CD4-positive, alpha-beta T cell treated with Interleukin-2 at 100 ng/mL for 4 hours (primary cell): ENCODE results near the gene NAV2.

Experiments used
- DNase-seq: peaks from one replicate; pipeline ENCODE4 v3.0.0-alpha.2; 2020; ENCODE audit warnings: low spot score

Gene NAV2

DNA sequence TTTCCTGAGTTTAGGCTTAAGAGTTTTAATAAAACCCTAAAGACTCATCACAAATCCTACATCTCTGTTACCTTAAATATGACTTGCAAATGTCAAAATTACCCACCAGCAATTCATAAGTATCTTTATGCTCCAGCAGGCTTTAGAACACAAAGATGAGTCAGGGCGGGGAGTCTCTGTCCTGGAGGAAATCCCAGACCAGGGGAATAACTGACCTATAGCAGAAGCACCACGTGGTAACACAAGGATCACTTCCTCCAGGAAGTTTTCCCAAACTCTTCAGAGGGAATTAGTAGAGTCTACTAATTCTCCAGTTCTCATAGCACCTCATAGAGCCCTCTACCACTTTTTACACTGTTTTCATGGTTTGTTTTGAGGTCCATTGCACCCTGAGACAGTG lies 217.0 kb downstream of the NAV2 start:
- DNase-seq, result no peak

DNA sequence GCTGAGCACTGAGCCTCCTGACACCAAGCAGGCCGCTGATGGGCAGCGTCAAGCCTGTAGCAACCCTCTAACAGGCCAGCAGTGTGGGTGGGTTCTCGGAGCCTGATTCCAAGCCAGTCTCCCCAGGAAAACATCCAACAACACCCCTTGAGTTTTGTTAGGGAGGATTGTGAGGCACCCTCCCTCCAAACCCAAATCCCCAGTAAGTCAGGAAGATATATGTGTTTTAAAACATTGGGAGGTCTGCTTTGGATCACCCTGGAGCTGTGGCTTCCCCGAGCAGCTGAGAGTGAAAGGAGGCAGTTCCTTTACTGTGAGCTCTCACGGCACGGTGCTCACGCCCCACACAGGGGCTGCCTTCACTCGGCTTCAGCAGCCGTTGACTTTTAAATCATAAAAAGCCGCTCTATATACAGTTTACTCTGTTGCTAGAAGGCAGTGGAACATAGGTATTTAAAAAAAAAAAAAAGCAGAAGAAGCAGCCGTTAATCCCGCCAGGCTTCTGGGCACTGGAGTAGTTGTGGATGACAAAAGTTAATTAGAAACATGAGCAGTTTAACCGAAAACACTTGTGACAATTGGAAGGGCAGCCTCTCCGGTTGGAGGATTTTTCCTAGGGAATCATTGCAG lies 218.6 kb downstream of the NAV2 start:
- DNase-seq, result no peak

DNA sequence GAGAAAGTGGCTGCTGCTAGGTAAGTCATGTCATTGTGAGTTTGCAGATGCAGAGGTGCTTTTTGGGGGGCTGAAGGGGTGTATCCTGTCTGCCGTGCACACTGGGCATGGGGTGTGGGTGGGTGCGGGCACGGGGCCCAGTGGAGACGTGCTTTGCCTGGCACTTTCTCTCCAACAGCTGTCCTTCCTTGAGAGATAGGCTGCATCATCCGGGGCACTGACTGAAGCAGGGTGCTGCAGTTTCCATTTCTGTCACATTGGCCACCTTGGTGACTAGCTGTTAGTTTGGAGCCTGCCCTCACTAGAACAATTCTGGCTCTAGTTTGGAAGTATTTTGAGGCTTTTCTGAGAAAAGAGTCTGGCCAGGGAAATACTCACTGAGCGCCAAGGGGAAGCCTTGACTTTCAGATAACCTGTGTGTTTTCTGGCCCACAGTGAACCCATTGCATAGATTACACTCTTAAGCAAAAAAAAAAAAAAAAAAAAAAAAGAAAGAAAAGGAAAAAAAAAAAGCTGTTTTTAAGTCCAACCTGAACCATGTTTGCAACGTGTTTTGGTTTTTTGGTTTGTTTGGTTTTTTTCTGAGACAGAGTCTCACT lies 219.2 kb downstream of the NAV2 start:
- no peak for DNase-seq

DNA sequence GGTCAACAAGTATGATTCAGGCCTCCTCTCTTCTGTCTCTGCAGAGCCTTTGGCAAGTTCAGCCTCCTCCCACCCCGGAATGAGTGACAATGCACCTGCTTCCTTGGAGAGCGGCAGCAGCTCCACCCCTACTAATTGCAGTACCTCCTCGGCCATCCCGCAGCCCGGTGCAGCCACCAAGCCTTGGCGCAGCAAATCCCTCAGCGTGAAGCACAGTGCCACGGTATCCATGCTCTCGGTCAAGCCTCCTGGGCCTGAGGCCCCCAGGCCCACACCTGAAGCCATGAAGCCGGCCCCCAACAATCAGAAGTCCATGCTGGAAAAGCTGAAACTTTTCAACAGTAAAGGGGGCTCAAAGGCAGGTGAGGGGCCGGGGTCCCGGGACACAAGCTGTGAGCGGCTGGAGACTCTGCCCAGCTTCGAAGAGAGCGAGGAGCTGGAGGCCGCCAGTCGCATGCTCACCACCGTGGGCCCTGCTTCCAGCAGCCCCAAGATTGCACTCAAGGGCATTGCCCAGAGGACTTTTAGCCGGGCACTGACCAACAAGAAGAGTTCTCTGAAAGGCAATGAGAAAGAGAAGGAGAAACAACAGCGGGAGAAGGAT lies 220.6 kb downstream of the NAV2 start:
- DNase-seq, result no peak

DNA sequence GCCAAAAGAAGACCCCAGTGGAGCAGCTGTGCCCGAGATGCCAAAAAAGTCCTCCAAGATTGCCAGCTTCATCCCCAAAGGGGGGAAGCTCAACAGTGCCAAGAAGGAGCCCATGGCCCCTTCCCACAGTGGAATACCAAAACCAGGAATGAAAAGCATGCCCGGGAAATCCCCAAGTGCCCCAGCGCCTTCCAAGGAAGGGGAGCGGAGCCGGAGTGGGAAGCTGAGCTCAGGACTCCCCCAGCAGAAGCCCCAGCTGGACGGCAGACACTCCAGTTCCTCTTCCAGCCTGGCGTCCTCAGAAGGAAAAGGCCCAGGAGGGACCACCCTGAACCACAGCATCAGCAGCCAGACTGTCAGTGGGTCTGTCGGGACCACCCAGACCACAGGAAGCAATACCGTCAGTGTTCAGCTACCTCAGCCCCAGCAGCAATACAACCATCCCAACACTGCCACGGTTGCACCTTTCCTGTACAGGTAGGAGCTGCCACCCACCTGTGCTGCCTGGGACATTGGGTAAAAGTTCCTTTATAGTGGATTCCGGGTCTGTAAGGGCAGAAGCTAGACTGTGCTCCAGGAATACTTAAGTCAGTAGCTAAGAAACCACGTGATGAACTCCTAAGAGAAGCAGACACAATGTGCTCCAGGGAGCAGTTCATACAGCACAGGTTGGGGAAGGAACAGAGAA lies 221.3 kb downstream of the NAV2 start:
- DNase-seq, result no peak

DNA sequence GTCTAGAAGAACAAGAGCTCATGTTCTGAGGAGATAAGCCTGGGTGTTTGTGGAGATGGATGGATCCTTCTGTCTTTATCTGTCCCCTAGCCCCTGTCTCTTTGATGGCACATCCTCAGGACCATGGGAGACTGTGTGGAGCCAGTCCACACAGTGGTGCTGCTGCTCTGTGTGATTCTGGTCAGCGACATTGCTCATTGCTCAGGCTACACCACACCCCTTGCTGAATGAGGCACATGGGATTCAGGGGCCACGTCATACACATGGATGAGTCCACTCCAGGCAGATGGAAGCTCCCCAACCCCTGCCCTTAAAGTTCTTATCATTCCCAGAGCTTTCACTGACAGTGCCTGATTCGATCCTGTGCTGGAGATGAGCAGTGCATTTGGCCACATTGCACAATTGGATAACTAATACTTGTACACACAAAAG lies 222.2 kb downstream of the NAV2 start:
- DNase-seq, result no peak

DNA sequence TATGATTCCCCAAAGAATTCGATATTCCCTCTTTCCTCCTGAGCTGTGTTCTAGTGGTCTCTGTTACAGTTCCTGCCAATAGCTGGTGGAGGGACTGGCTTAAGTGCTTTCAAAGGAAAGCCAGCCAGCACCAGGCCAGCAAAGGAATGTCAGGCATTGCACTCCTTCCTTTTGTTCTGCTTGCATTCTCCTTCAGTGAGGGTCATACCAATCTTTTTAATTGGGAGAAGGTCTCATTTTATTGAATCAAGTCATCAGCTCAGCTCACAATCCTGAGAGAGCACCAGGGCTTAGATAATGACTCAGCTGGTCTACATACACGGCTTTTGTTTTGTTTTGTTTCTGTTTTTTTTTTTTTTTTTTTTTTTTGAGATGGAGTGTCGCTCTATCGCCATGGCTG lies 222.9 kb downstream of the NAV2 start:
- DNase-seq, result no peak

DNA sequence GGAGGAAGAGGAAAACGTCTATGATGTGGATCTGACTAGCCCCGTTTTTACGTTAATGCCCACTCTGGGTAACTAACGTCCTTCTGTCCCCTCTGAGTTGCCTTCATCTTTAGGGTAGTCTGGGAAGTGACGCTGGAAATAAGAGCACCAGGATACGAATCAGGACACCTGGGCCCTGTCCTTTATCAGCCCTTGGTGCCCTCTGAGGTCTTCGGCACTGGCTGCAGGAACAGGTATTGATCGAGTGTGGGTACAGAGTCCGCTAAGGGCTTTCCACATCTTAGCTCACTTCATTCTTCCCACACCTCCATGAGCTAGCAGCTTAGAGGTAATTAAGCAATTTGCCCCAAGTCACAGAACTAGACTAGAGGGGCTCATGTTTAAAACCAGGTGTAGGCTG lies 223.8 kb downstream of the NAV2 start:
- no peak for DNase-seq

DNA sequence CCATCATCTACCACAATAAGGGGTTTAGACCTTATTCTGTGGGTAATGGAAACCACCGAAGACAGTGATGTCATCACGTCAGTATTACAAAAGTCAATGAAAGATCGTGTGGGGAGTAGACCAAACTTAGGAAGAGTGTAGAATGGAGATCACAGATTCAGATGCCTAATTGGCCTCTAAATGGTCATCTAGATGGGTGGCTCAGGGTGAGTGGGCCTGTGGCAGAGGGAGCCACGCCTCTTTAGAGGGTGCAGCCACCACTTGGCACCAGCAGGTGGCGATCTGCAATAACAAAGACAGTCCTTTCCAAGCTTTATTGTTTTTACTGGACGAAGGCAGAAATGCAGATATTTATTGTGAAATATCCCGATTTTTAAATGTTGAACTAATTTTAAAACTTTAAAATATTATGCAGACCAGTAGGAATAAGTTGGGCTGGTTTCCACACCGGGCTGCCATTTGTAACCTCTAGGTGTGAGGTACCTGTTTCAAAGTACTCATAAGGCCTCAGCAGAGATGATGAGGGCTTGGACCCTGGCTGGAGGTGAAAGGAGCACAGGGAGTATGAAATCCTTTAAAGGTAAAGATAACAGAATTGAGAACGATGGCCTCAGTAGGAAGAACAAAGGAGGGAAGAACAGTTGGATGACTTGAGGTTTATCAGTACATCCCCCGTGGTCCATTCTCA lies 225.7 kb downstream of the NAV2 start:
- peak; percentile 17 for DNase-seq

DNA sequence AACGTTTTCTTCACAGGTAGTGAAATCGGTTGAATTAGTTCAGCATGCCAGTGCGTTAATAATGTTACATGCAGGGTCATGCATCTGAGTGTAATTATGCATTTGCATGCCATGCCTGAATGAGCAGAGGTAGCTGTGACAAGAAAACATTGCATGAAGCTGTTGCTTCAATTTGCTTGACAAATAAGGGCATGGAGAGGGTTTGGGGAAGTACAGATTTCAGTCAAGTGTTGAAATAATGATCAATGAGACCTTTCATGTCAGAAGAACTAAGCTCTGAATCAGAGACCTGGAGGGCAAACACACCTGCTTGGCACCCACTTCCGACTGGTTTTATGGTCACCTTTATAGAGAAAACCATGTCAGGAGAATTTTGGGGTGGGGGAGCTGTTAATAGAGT lies 226.2 kb downstream of the NAV2 start:
- DNase-seq, result no peak

DNA sequence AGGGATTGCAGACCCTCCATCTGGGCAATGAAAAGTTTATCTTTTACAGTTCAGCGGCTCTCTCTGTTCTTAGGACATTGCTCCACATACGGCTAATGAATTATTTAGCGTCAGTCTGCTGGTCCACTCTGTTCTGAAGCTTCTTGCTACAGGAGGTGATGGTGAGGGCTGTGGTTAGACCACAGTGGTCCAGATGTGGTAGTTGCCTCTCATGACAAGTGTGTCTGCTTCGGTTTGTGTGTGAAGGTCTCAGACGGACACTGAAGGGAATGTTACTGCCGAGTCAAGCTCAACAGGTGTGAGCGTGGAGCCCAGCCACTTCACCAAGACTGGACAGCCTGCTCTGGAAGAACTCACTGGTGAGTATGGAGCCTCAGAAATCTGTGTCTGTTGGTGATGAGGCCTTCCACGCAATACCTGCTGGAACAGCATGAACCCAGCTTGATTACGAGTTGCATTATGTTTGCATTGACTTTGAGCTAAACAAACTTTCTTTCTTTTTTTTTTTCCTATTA lies 226.8 kb downstream of the NAV2 start:
- DNase-seq, result no peak

DNA sequence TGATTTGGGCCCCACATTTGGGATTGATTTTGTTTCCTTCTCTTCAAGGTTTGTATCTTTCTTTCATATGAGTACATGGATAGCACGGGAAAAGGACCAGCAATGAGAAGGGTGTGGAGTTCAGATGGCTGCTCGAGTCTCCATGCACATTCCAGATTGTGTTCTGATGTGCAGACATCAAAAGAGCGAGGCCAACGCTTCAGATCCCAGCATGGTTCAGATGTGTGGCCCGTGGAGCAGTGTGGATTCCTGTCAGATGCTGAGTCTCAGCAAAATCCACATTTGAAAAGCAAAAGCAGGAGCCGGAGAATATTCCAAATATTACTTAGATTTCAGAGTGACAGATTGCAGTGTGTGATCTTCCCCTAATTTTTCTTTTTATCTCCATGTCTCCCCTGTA lies 228.2 kb downstream of the NAV2 start:
- DNase-seq, result no peak

DNA sequence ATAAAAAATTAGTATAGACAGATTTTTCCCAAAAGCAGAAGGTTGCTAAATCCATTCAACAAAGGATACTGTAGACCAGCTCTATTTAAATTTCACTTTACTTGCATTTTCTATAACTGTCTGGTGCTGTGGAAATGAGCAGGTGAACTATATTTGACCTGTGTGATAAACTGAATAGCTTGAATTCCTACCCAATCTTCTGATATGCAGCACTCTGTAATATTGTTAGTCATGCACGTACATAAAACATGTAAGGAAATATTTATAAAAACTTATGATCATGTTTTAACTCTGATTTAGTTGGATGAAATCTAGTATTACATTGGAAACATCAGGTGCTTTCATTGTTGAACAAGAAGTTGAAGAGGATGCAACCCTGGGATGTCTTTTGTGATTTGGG lies 234.0 kb downstream of the NAV2 start:
- no peak for DNase-seq

DNA sequence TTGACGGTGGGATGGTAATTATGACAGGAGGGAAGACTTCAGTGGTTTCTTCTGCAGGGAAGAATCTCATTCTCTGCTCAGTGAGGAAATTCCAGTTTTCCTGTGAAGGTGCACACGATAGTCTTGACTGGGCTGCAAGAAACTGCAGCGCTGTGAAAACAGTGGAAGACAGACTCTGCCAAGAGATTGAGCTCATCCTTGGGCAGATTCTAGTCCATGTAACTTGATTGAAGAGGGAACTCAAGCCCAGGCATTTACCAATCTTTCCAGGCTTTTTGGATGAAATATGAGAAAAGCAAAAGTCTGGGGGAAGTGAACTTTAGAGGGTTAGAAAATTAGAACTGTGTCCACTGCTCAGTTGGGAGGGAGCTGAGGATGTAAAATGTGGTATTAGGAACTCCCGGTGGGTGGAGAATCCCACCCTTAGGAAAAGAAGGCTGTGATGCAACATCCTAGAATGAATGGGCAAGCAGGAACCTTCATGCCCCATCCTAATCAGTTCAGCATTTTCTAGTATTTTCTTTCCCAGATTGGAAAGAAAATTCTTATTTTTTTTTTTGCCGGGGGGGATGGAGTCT lies 235.0 kb downstream of the NAV2 start:
- DNase-seq, result no peak

DNA sequence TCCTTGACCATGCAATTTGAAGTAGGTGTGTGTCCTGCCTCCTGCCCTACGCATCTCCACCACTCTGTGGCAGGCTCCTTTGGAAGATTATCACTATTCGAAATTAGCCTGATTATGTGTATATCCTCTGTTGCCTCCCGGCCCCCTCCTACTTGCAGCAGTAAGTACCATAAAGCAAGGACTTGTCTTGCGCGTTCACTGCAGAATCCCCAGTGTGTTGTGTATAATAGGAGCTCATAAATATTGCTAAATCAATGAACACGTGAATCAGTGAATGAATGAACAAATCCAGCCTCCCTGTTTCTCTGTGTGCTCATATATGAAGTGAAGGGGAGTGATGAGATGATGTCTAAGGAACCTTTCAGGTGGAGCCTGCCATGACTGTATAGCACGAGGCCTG lies 237.0 kb downstream of the NAV2 start:
- no peak for DNase-seq

DNA sequence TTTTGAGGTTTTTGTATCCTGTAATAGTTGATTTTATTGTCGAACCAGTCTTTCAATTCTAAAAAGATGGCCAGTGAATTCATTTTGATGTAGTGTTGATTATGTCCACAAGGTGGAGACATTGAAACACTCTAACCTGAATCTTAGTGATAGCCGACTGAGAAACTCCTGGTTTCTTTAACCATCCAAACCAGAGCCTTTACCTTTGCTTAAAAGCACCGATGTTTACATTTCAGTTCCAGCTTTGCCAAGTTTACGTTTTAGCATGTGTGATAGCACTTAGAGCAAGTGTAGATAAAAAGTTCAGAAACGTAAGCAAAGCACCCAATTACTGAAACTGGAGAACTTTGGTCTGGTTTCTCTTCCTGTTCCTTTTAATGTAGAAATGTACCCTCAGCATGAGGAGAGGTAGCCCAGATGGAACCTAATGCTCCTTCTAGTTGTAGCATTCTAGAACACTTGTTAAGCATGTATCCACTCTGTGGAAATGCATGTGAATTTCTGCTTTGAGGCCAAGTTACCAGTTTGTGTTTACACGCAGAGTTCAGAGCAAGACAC lies 239.0 kb downstream of the NAV2 start:
- DNase-seq, result peak; percentile 56

DNA sequence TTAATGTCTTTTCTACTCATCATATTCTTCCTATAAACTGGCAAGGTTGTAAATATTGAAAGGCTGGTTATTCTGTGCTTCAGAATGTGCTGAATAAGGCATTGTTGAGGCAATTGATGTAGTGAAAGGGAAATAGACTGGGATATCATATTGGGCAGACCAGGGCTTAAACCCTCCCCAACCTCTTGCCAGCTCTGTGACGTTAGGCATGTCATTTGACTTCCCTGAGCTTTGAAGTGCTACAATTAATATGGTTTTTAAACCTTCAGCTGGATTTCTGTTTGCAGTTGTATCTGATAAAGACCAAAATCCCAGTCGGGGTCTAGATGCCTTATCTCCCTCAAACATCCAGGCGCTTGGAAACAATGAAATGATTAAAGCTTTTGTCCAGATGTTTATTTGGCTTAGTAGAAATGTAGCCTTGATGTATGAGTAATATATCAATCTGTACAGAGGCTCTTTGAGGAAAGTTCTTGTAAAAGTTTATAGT lies 239.5 kb downstream of the NAV2 start:
- no peak for DNase-seq

DNA sequence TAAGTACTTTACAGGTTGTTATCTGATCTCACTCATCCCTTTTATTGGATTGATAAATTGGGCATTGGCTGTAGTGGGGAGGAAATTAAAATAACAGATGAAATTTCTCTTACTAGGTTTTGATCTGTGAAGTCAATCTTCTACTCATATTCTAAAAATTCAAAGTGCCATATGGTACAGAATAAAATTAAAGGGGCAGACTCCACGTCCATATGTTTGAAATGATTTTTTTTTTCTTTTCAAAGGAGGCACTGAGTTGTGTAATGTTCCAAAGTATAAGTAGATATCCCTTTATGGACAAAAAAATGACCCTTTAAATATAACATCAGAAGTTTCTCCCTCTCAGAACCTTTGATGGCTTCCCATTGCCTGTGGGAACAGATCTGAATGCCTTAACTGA lies 240.3 kb downstream of the NAV2 start:
- no peak for DNase-seq

DNA sequence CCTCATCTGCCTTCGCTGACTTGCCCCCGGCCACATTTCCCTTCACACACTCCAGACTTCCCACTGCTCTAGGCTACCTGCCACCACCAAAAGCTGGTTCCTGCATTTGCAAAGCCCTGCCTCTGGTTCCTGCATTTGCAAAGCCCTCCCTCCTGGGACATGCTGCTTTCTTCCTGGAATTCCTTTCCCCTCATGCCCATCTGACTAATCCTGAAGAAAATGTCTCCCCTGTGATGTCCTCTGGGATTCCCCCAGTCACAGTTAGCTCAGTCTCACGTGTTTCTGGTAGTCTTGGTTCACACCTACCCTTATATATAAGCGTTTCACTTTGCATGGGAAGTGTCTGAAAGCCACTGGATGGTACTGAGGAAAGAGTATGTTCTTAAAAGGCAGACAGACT lies 240.7 kb downstream of the NAV2 start:
- DNase-seq, result no peak

DNA sequence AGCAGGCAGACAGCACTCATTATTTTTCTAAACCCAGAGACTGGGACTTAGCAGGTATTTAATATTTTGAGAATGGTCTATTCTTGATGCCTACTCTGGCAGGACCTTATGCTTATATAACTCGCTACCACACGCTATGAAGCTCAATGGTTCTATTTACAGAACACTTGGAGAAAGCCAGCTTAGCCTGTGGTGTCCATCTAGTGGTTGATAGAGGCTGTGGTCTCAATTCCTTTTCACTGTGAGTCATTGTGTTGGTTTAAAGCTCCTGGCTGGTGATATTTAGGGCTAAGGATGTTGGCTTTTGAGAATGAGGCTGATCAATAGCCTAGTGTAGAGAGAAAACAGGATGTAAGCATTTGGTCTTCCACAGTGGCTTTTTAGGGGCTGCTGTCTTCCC lies 241.3 kb downstream of the NAV2 start:
- DNase-seq, result no peak

DNA sequence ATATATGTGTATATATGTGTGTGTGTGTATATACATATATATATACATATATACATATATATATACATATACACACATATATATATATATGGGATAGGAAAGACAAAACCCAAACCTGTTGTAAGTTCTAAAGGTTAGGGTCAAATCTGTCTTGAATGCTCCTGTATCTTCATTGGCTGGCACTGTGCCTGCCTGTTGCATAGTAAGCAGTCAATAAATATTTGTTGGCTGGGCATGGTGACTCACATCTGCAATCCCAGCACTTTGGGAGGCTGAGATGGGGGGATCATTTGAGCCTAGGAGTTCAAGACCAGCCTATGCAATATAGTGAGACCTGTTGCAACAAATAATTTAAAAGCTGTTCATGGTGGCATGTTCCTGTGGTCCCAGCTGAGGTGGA lies 242.3 kb downstream of the NAV2 start:
- no peak for DNase-seq

DNA sequence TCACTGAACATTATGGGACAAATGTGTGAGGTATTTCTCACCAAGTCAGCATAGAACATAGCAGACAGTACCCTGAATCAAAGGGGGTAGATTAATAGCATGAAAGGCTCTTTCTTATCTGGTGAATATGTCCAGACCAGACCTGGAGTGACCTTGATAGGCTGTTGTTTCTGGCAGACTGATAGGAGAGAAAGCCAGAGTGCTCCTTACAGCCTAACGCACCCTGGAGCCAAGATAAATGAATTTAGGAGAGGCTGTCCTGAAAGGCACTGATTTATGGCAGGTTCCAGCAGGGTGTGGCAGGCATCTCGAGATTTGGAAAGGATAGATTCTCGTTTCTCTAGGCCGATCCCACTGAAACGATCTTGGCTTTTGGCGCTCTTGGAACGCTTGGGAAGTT lies 243.0 kb downstream of the NAV2 start:
- DNase-seq, result no peak
